ENCODE measurements around the gene ACAN.

ACAN gene

DNA sequence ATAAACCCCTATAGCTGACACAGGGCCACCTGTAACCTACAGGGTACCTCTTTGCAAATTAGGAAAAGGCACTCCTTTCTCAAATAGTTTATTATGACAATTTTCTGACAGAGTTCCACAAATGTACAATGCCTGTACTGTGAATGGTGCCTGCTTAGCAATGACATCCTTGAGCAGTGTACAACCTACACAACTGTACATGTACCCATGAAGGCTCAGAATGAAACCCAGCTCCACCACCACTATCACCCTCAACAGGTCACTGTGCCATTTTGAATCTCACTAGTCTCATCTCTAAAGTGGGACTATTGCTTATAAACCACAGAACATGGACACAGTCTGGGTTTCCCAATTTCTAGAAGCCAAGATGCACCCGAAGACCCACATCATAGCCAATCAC is 102.9 kb downstream of the ACAN start:
- no peak for DNase-seq (ENCODE audit: low read depth, low spot score)
- no peak overlapping the region for H3K4me3 ChIP-seq (ENCODE audit: low read depth, low read length)
- TF ChIP-seq, protein P1, sequence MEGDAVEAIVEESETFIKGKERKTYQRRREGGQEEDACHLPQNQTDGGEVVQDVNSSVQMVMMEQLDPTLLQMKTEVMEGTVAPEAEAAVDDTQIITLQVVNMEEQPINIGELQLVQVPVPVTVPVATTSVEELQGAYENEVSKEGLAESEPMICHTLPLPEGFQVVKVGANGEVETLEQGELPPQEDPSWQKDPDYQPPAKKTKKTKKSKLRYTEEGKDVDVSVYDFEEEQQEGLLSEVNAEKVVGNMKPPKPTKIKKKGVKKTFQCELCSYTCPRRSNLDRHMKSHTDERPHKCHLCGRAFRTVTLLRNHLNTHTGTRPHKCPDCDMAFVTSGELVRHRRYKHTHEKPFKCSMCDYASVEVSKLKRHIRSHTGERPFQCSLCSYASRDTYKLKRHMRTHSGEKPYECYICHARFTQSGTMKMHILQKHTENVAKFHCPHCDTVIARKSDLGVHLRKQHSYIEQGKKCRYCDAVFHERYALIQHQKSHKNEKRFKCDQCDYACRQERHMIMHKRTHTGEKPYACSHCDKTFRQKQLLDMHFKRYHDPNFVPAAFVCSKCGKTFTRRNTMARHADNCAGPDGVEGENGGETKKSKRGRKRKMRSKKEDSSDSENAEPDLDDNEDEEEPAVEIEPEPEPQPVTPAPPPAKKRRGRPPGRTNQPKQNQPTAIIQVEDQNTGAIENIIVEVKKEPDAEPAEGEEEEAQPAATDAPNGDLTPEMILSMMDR (IDR thresholded peaks at IDR 0.05; ENCODE audit: low read depth, low read length): no peak
- in situ Hi-C loops (cut with HindIII; ENCODE audit: low sequenced_read_pairs): loop anchor here (25.0 kb wide), 1 partner anchor 106 kb away; no protein-coding TSS in a partner anchor

GRCh38 chr15:88906551-88906950 is 103.3 kb downstream of the ACAN start:
- in situ Hi-C loops (cut with HindIII; ENCODE audit: low sequenced_read_pairs): loop anchor here (25.0 kb wide), 1 partner anchor 106 kb away; no protein-coding TSS in a partner anchor
- no peak for DNase-seq (ENCODE audit: low read depth, low spot score)
- H3K4me3 ChIP-seq (ENCODE audit: low read depth, low read length): no peak overlapping the region
- TF ChIP-seq, protein P1 (IDR thresholded peaks at IDR 0.05; ENCODE audit: low read depth, low read length): no peak

DNA sequence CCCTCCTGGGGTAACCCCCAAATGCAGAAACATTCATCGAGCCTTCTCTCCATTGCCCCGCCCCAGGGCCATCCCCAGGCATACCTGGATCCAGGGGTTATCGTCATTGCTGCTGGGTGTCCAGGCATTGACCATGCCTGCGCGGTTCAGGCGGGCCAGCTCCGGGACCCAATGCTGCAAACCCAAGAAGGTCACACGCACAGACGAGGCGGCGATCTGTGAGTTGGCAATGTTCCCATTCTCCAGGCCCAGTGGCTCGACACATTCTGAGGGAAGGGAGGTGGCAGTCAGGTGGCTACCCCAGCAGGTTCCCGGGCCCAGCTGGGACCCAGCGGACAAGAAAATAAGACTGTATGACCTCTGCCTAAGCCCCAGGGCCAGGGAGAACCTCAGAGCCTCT is 103.9 kb downstream of the ACAN start:
- TF ChIP-seq, protein P1 (IDR thresholded peaks at IDR 0.05; ENCODE audit: low read depth, low read length): no peak
- no peak overlapping the region for H3K4me3 ChIP-seq (ENCODE audit: low read depth, low read length)
- in situ Hi-C loops (cut with HindIII; ENCODE audit: low sequenced_read_pairs): loop anchor here (25.0 kb wide), 1 partner anchor 105 kb away; no protein-coding TSS in a partner anchor
- DNase-seq (ENCODE audit: low read depth, low spot score): no peak

GRCh38 chr15:88908123-88908522 is 104.9 kb downstream of the ACAN start:
- in situ Hi-C loops (cut with HindIII; ENCODE audit: low sequenced_read_pairs): loop anchor here (25.0 kb wide), 1 partner anchor 104 kb away; no protein-coding TSS in a partner anchor
- DNase-seq (ENCODE audit: low read depth, low spot score): no peak
- TF ChIP-seq, protein P1 (IDR thresholded peaks at IDR 0.05; ENCODE audit: low read depth, low read length): no peak
- H3K4me3 ChIP-seq (ENCODE audit: low read depth, low read length): no peak overlapping the region

DNA sequence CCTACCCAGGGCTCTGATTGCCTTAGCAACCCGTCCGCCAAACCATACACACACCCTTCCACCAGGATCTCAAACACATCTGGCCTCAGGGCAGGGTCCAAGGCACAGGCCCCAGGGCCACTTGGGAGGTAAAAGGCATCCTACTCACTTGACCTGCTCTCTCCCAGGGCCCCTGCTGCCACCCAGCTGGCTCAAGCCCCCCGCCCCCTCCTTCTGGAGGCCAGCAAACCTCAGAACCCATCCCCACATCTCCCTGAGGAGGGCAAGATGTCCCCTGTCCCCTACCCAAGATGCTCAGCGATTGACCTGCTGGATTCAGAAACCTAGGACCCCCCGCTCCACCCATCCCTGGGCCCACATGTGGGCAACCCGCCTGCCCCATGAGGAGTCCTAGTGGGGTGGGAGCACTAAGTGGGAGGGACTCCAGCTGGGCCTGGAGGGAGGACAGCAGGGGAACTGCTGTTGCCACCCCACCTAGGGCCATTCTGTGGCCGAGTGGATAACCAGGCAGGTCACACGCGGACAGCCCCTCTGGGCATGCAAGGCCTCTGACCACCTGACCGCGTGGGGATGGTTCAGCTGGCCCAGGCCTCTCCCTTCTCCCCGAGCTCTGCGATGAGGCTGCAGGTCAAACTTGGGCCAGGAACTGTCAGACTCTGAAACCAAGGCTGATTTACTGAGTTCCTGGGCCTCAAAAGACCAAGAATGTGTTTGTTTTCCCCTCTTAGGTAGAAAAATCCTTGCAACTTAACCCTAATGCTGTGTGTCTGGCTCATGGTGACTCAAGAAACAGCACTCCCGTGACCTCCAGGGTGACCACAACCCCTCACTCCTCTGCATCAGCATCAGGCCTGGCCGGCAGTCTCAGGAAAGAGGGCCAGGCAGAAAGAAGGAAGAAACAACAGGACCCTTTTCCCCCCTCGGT is 105.7 kb downstream of the ACAN start:
- DNase-seq (ENCODE audit: low read depth, low spot score): peak; percentile 42
- TF ChIP-seq, protein P1 (IDR thresholded peaks at IDR 0.05; ENCODE audit: low read depth, low read length): no peak
- in situ Hi-C loops (cut with HindIII; ENCODE audit: low sequenced_read_pairs): loop anchor here (25.0 kb wide), 1 partner anchor 103 kb away; no protein-coding TSS in a partner anchor
- no peak overlapping the region for H3K4me3 ChIP-seq (ENCODE audit: low read depth, low read length)

DNA sequence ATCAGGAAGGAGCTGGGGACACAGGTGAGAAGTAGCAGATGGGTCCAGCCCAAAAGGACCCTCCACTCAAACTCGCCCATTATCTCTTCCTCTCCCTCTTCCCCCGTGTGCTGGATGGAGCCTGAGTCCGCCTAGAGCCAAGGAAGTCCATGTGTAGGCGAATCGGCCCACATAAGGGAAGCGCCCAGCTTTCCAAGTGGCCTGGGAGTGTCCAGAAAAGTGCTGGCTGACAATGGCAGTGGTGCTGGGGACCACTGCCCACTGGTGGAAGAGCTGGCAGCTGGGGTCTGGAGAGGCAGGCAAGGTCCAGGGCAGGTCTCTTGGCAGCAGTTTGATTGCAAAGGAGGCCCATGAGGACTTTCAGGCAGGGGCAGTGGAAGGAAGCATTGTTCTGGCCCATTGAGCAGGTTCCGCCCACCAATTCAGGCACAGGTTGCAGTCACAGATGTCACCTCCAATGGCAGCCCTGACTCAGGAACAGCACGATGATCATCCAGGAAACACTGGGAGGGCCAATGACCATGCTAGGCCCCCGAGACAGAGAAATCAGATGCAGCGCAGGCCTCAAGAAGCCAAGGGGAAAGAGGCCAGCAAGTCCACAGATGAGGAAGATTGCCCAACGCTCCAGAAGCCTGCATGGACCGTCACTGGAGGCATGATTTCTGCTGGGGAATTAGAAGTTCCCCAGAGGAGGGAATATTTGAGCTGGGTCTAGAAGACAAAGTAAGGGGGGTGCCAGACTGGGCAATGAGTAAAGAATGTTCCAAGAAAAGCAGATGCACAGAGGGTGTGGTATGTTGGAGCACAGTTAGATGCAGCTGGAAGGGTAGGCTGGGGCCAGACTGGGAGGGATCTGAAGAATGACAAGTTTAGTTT is 107.0 kb downstream of the ACAN start:
- TF ChIP-seq, protein P1 (IDR thresholded peaks at IDR 0.05; ENCODE audit: low read depth, low read length): no peak
- in situ Hi-C loops (cut with HindIII; ENCODE audit: low sequenced_read_pairs): loop anchor here (25.0 kb wide), 1 partner anchor 102 kb away; no protein-coding TSS in a partner anchor
- no peak for DNase-seq (ENCODE audit: low read depth, low spot score)
- no peak overlapping the region for H3K4me3 ChIP-seq (ENCODE audit: low read depth, low read length)

All from astrocyte of the spinal cord (primary cell).